ENCODE measurements around the gene CPT2. TPM values are rescaled to one million over a fixed set of nuclear protein-coding genes. Genes with fewer than 3 reads are reported as not detected.

CPT2 gene
- polyA plus RNA-seq, 1 of the 3 experiments (the other 2 are of a cell fraction) = 18.6 TPM

DNA sequence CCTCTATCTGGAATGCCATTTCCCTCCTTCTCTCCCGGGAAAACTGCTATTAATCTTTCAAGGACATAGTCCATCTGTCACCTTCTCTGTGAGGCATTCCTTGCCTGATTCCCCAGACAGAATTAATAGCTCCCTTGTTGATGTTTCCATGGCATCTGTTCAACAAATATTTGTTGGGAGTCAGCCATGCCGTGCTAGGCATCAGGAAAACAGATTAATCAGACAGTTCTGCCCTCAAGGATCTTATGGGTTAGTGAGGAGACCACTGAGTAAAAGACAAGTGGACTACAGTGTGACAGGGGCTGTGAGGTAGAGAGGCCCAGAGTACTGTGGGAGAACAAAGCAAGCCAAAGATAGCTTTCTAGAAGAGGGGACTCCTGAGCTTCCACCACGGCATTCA lies 53.1 kb downstream of the CPT2 start (continued):
- TF ChIP-seq, protein P1, sequence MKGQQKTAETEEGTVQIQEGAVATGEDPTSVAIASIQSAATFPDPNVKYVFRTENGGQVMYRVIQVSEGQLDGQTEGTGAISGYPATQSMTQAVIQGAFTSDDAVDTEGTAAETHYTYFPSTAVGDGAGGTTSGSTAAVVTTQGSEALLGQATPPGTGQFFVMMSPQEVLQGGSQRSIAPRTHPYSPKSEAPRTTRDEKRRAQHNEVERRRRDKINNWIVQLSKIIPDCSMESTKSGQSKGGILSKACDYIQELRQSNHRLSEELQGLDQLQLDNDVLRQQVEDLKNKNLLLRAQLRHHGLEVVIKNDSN (IDR thresholded peaks at IDR 0.05; ENCODE audit: borderline replicate concordance, low read depth) = no peak
- no peak for TF ChIP-seq TAF1 (IDR thresholded peaks at IDR 0.05; ENCODE audit: borderline replicate concordance, low read depth, low read length)

DNA sequence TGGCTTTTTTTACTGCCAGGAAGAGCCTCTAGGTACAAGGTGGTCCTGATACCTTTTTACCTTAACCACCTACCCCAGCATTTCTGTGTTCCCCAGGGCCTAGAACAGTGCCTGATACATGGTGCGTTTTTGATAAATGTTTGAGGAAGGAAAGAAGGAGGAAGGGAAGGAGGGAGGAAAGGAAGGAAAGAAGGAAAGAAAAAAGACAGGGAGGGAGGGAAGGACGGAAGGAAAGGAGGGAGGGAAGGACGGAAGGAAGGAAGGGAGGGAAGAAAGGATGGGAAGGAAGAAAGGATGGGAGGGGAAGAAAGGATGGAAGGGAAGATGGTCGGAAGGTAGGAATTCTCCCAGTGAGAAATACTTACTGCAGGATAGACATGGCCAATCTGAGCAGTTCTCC lies 53.7 kb downstream of the CPT2 start:
- Histone ChIP-seq H3K4me3 (ENCODE audit: low read depth in 2 of 2, low read length in 1 of 2) (no peak overlapping the region), H3K4me1 (ENCODE audit: control insufficient read depth in 1 of 2, insufficient read depth in 2 of 2, low read depth in 1 of 2, low read length in 1 of 2) (no peaks in the 10 kb centered on the region), H3K36me3 (replicated peaks in 1 of 2; ENCODE audit: control insufficient read depth in 1 of 2, insufficient read depth in 2 of 2, low read length in 1 of 2) (peaks cover 4 to 14% of the 10 kb centered on the region in 2 experiments), H2AFZ (ENCODE audit: low read depth) (no peak overlapping the region), H4K20me1 (ENCODE audit: insufficient read depth) (no peaks in the 10 kb centered on the region), H3K9me3 (no peaks in the 10 kb centered on the region), H3K27me3 (ENCODE audit: insufficient read depth) (no peaks in the 10 kb centered on the region), H3F3A (replicated peaks; ENCODE audit: insufficient read depth) (peaks cover 16% of the 10 kb centered on the region), H3K79me2 (ENCODE audit: insufficient read depth) (no peaks in the 10 kb centered on the region), H3K27ac (ENCODE audit: low read depth in 2 of 2, low read length in 1 of 2) (no peak overlapping the region), H3K4me2 (no peak overlapping the region), H3K9ac (no peak overlapping the region), H3K9me2 (no peaks in the 10 kb centered on the region)
- DNase-seq = no peak
- TF ChIP-seq, protein P2, sequence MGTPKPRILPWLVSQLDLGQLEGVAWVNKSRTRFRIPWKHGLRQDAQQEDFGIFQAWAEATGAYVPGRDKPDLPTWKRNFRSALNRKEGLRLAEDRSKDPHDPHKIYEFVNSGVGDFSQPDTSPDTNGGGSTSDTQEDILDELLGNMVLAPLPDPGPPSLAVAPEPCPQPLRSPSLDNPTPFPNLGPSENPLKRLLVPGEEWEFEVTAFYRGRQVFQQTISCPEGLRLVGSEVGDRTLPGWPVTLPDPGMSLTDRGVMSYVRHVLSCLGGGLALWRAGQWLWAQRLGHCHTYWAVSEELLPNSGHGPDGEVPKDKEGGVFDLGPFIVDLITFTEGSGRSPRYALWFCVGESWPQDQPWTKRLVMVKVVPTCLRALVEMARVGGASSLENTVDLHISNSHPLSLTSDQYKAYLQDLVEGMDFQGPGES (IDR thresholded peaks at IDR 0.05; ENCODE audit: low read depth, low read length) = no peak
- TF ChIP-seq RAD21 (IDR thresholded peaks at IDR 0.05; ENCODE audit: low read length) (no peak), NRF1 (IDR thresholded peaks at IDR 0.05; ENCODE audit: low read depth, low read length) (no peak), GATA2 (CRISPR knock-in tag; IDR thresholded peaks at IDR 0.05) (no peak), FOXJ3 (CRISPR knock-in tag; IDR thresholded peaks at IDR 0.05) (no peak), TAF1 (IDR thresholded peaks at IDR 0.05; ENCODE audit: borderline replicate concordance, low read depth, low read length) (no peak), RCOR1 (IDR thresholded peaks at IDR 0.05; ENCODE audit: low read length) (no peak), POLR2AphosphoS5 (IDR thresholded peaks at IDR 0.05; ENCODE audit: low read depth, low read length) (no peak)
- TF ChIP-seq, protein P3, sequence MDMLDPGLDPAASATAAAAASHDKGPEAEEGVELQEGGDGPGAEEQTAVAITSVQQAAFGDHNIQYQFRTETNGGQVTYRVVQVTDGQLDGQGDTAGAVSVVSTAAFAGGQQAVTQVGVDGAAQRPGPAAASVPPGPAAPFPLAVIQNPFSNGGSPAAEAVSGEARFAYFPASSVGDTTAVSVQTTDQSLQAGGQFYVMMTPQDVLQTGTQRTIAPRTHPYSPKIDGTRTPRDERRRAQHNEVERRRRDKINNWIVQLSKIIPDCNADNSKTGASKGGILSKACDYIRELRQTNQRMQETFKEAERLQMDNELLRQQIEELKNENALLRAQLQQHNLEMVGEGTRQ (IDR thresholded peaks at IDR 0.05; ENCODE audit: borderline replicate concordance, low read depth, low read length) = no peak
- TF ChIP-seq, protein P4, sequence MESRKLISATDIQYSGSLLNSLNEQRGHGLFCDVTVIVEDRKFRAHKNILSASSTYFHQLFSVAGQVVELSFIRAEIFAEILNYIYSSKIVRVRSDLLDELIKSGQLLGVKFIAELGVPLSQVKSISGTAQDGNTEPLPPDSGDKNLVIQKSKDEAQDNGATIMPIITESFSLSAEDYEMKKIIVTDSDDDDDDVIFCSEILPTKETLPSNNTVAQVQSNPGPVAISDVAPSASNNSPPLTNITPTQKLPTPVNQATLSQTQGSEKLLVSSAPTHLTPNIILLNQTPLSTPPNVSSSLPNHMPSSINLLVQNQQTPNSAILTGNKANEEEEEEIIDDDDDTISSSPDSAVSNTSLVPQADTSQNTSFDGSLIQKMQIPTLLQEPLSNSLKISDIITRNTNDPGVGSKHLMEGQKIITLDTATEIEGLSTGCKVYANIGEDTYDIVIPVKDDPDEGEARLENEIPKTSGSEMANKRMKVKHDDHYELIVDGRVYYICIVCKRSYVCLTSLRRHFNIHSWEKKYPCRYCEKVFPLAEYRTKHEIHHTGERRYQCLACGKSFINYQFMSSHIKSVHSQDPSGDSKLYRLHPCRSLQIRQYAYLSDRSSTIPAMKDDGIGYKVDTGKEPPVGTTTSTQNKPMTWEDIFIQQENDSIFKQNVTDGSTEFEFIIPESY (IDR thresholded peaks at IDR 0.05; ENCODE audit: borderline replicate concordance, low read depth) = no peak
- TF ChIP-seq, protein P5, sequence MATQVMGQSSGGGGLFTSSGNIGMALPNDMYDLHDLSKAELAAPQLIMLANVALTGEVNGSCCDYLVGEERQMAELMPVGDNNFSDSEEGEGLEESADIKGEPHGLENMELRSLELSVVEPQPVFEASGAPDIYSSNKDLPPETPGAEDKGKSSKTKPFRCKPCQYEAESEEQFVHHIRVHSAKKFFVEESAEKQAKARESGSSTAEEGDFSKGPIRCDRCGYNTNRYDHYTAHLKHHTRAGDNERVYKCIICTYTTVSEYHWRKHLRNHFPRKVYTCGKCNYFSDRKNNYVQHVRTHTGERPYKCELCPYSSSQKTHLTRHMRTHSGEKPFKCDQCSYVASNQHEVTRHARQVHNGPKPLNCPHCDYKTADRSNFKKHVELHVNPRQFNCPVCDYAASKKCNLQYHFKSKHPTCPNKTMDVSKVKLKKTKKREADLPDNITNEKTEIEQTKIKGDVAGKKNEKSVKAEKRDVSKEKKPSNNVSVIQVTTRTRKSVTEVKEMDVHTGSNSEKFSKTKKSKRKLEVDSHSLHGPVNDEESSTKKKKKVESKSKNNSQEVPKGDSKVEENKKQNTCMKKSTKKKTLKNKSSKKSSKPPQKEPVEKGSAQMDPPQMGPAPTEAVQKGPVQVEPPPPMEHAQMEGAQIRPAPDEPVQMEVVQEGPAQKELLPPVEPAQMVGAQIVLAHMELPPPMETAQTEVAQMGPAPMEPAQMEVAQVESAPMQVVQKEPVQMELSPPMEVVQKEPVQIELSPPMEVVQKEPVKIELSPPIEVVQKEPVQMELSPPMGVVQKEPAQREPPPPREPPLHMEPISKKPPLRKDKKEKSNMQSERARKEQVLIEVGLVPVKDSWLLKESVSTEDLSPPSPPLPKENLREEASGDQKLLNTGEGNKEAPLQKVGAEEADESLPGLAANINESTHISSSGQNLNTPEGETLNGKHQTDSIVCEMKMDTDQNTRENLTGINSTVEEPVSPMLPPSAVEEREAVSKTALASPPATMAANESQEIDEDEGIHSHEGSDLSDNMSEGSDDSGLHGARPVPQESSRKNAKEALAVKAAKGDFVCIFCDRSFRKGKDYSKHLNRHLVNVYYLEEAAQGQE (IDR thresholded peaks at IDR 0.05; ENCODE audit: low read depth, low read length) = no peak
- POLR2A ChIA-PET = interaction anchor here (0.5 kb wide), 1 partner anchor 90 kb away, joined by 3 read pairs; no protein-coding TSS in a partner anchor
- 90% methylated on average over 4 of the region's 4 CpGs for WGBS (ENCODE audit: low lambda C conversion rate)
- CTCF ChIA-PET = interaction anchor here (1.0 kb wide), 1 partner anchor 28 kb away, joined by 3 read pairs; no protein-coding TSS in a partner anchor

All from SK-N-SH (cell line).